Activated CD4-positive, alpha-beta memory T cell treated with anti-CD3 and anti-CD28 coated beads, Interleukin-2, amount 10 ng/mL, durations not matched to agents 7 days and 5 days (primary cell): Measurements from ENCODE around the gene HK1. TPM values are rescaled to one million over a fixed set of nuclear protein-coding genes. Genes with fewer than 3 reads are reported as not detected.
"Not testable (repeated sequence)": the region's sequence is repeated elsewhere in the genome, so short reads cannot be mapped to it uniquely, and the experiment has no call there.

Source experiments
- CTCF ChIA-PET: fragments of 350-600 bp; sonication (Branson Sonifier 250); formaldehyde crosslinking; loops from one replicate; lab custom pipeline; 2021; ENCODE audit warnings: antibody characterized with exemption, inconsistent platforms; lab: Charles Lee
- POLR2A ChIA-PET: fragments of 350-600 bp; sonication (Branson Sonifier 250); formaldehyde crosslinking; loops from one replicate; lab custom pipeline; 2021; ENCODE audit warnings: antibody characterized with exemption; lab: Charles Lee
- DNase-seq: peaks from one replicate; pipeline ENCODE4 v3.0.0-alpha.2; 2020
- H3K27ac Mint-ChIP-seq: one replicate; pipeline ENCODE4 v1.8.0; 2021; ENCODE audit warnings: mild to moderate bottlenecking, mixed read lengths
- H3K27me3 Mint-ChIP-seq: one replicate; pipeline ENCODE4 v1.8.0; 2021; ENCODE audit warnings: mixed read lengths
- H3K36me3 Mint-ChIP-seq: one replicate; pipeline ENCODE4 v1.8.0; 2021; ENCODE audit warnings: low read depth, mixed read lengths
- H3K4me1 Mint-ChIP-seq: one replicate; pipeline ENCODE4 v1.8.0; 2021; ENCODE audit warnings: mixed read lengths
- H3K4me3 Mint-ChIP-seq: one replicate; pipeline ENCODE4 v1.8.0; 2021; ENCODE audit warnings: mild to moderate bottlenecking, mixed read lengths
- H3K9me3 Mint-ChIP-seq: one replicate; pipeline ENCODE4 v1.8.0; 2021; ENCODE audit warnings: mixed read lengths
- total RNA-seq, 2 experiments: library from RNA; stranded (reverse); gene quantifications; one replicate each; pipeline ENCODE4 v1.2.3, GENCODE V29; 2021

HK1 gene
- total RNA-seq, 2 experiments from 2014 or later: 142 to 146 TPM

- no peak overlapping the region for H3K4me3 Mint-ChIP-seq
- H3K9me3 Mint-ChIP-seq: no peaks in the 10 kb centered on the region
- CTCF ChIA-PET: no interaction called here
- H3K36me3 Mint-ChIP-seq: peaks cover 4% of the 10 kb centered on the region
- no peaks in the 10 kb centered on the region for H3K27me3 Mint-ChIP-seq
- no peak for DNase-seq
- POLR2A ChIA-PET: no interaction called here
- peaks cover 23% of the 10 kb centered on the region for H3K4me1 Mint-ChIP-seq
- H3K27ac Mint-ChIP-seq: no peak overlapping the region
Measured at GRCh38 chr10:69261184-69261583, 17.1 kb upstream of the HK1 start.

GRCh38 chr10:69262292-69262751 lies 16.0 kb upstream of the HK1 start:
- ChIA-PET POLR2A (no interaction called here), CTCF (no interaction called here)
- no peaks in the 10 kb centered on the region for H3K9me3 Mint-ChIP-seq
- H3K4me1 Mint-ChIP-seq: peaks cover 23% of the 10 kb centered on the region
- no peak for DNase-seq
- H3K27ac Mint-ChIP-seq: peak overlapping the region; percentile 24
- peaks cover 4% of the 10 kb centered on the region for H3K36me3 Mint-ChIP-seq
- H3K4me3 Mint-ChIP-seq: peak overlapping the region; percentile 0
- H3K27me3 Mint-ChIP-seq: no peaks in the 10 kb centered on the region

- H3K27me3 Mint-ChIP-seq: peaks cover 3% of the 10 kb centered on the region
- POLR2A ChIA-PET: interaction anchor here (1.4 kb wide), 1 partner anchor 52 kb away, joined by 4 read pairs; no protein-coding TSS in a partner anchor
- H3K4me3 Mint-ChIP-seq: no peak overlapping the region
- no peaks in the 10 kb centered on the region for H3K36me3 Mint-ChIP-seq
- H3K4me1 Mint-ChIP-seq: peaks cover 23% of the 10 kb centered on the region
- CTCF ChIA-PET: interaction anchor here (0.6 kb wide), 1 partner anchor 134 kb away, joined by 3 read pairs; no protein-coding TSS in a partner anchor
- DNase-seq: no peak
- no peak overlapping the region for H3K27ac Mint-ChIP-seq
- no peaks in the 10 kb centered on the region for H3K9me3 Mint-ChIP-seq
Measured at GRCh38 chr10:69265521-69265920, 12.8 kb upstream of the HK1 start.

- no peak overlapping the region for H3K27ac Mint-ChIP-seq
- H3K4me1 Mint-ChIP-seq: peaks cover 8% of the 10 kb centered on the region
- no peak overlapping the region for H3K4me3 Mint-ChIP-seq
- peaks cover 3% of the 10 kb centered on the region for H3K27me3 Mint-ChIP-seq
- ChIA-PET CTCF (no interaction called here), POLR2A (no interaction called here)
- H3K9me3 Mint-ChIP-seq: no peaks in the 10 kb centered on the region
- DNase-seq: no peak
- no peaks in the 10 kb centered on the region for H3K36me3 Mint-ChIP-seq
Measured at GRCh38 chr10:69268761-69269416, 9.4 kb upstream of the HK1 start.

GRCh38 chr10:69269761-69270160 lies 8.5 kb upstream of the HK1 start:
- H3K4me3 Mint-ChIP-seq: no peak overlapping the region
- peaks cover 3% of the 10 kb centered on the region for H3K27me3 Mint-ChIP-seq
- no peaks in the 10 kb centered on the region for H3K36me3 Mint-ChIP-seq
- peaks cover 8% of the 10 kb centered on the region for H3K4me1 Mint-ChIP-seq
- no peaks in the 10 kb centered on the region for H3K9me3 Mint-ChIP-seq
- H3K27ac Mint-ChIP-seq: no peak overlapping the region
- ChIA-PET POLR2A (no interaction called here), CTCF (no interaction called here)
- no peak for DNase-seq

GRCh38 chr10:69270990-69271389 lies 7.3 kb upstream of the HK1 start:
- Mint-ChIP-seq H3K9me3 (no peaks in the 10 kb centered on the region), H3K4me3 (no peak overlapping the region), H3K36me3 (no peaks in the 10 kb centered on the region), H3K27ac (no peak overlapping the region), H3K27me3 (peaks cover 3% of the 10 kb centered on the region), H3K4me1 (peaks cover 8% of the 10 kb centered on the region)
- POLR2A ChIA-PET: no interaction called here
- CTCF ChIA-PET: no interaction called here
- no peak for DNase-seq

- no peaks in the 10 kb centered on the region for H3K9me3 Mint-ChIP-seq
- H3K27me3 Mint-ChIP-seq: peaks cover 3% of the 10 kb centered on the region
- POLR2A ChIA-PET: no interaction called here
- no peak overlapping the region for H3K27ac Mint-ChIP-seq
- no peak overlapping the region for H3K4me3 Mint-ChIP-seq
- H3K4me1 Mint-ChIP-seq: peaks cover 8% of the 10 kb centered on the region
- no peaks in the 10 kb centered on the region for H3K36me3 Mint-ChIP-seq
- CTCF ChIA-PET: no interaction called here
- no peak for DNase-seq
Measured at GRCh38 chr10:69272624-69273023, 5.7 kb upstream of the HK1 start.

- Mint-ChIP-seq H3K27me3 (peaks cover 3% of the 10 kb centered on the region), H3K9me3 (no peaks in the 10 kb centered on the region), H3K4me3 (no peak overlapping the region), H3K4me1 (peaks cover 8% of the 10 kb centered on the region), H3K36me3 (no peaks in the 10 kb centered on the region), H3K27ac (no peak overlapping the region)
- no peak for DNase-seq
- CTCF ChIA-PET: no interaction called here
- POLR2A ChIA-PET: no interaction called here
Measured at GRCh38 chr10:69275444-69275843, 2.9 kb upstream of the HK1 start.

GRCh38 chr10:69276503-69276902 lies 1.8 kb upstream of the HK1 start:
- DNase-seq: no peak
- ChIA-PET CTCF (no interaction called here), POLR2A (no interaction called here)
- H3K27me3 Mint-ChIP-seq: peaks cover 11% of the 10 kb centered on the region
- no peaks in the 10 kb centered on the region for H3K9me3 Mint-ChIP-seq
- H3K4me1 Mint-ChIP-seq: no peaks in the 10 kb centered on the region
- H3K27ac Mint-ChIP-seq: no peak overlapping the region
- no peaks in the 10 kb centered on the region for H3K36me3 Mint-ChIP-seq
- H3K4me3 Mint-ChIP-seq: no peak overlapping the region

GRCh38 chr10:69279110-69279509 lies 814 bp downstream of the HK1 start:
- H3K9me3 Mint-ChIP-seq: no peaks in the 10 kb centered on the region
- H3K36me3 Mint-ChIP-seq: no peaks in the 10 kb centered on the region
- ChIA-PET POLR2A (no interaction called here), CTCF (no interaction called here)
- peaks cover 20% of the 10 kb centered on the region for H3K27me3 Mint-ChIP-seq
- no peak for DNase-seq
- H3K27ac Mint-ChIP-seq: no peak overlapping the region
- no peak overlapping the region for H3K4me3 Mint-ChIP-seq
- H3K4me1 Mint-ChIP-seq: no peaks in the 10 kb centered on the region

GRCh38 chr10:69281507-69282413 lies 3.5 kb downstream of the HK1 start:
- Mint-ChIP-seq H3K4me3 (no peak overlapping the region), H3K27ac (no peak overlapping the region), H3K36me3 (no peaks in the 10 kb centered on the region), H3K4me1 (no peaks in the 10 kb centered on the region), H3K27me3 (peaks cover 22% of the 10 kb centered on the region), H3K9me3 (no peaks in the 10 kb centered on the region)
- DNase-seq: no peak
- POLR2A ChIA-PET: no interaction called here
- CTCF ChIA-PET: interaction anchor here (1.0 kb wide), 1 partner anchor 126 kb away, joined by 3 read pairs; no protein-coding TSS in a partner anchor

- CTCF ChIA-PET, H3K36me3 Mint-ChIP-seq, DNase-seq, POLR2A ChIA-PET, H3K27ac Mint-ChIP-seq, H3K9me3 Mint-ChIP-seq, H3K4me1 Mint-ChIP-seq, H3K4me3 Mint-ChIP-seq: not testable (repeated sequence)
- H3K27me3 Mint-ChIP-seq: peaks cover 27% of the 10 kb centered on the region
Measured at GRCh38 chr10:69284402-69284801, 6.1 kb downstream of the HK1 start.

GRCh38 chr10:69285699-69286098 lies 7.4 kb downstream of the HK1 start:
- Mint-ChIP-seq H3K4me3 (no peak overlapping the region), H3K36me3 (no peaks in the 10 kb centered on the region), H3K27me3 (peaks cover 22% of the 10 kb centered on the region), H3K9me3 (no peaks in the 10 kb centered on the region), H3K27ac (no peak overlapping the region), H3K4me1 (no peaks in the 10 kb centered on the region)
- CTCF ChIA-PET: no interaction called here
- DNase-seq: no peak
- POLR2A ChIA-PET: no interaction called here
